B cell (primary cell): Measurements from ENCODE around the gene ZNF615. TPM values are rescaled to one million over a fixed set of nuclear protein-coding genes. Genes with fewer than 3 reads are reported as not detected.

Experiments used
- ATAC-seq: fragments of 200-7000 bp; cut with Tn5 transposase; one replicate; pipeline ENCODE4 v1.10.0; 2021; ENCODE audit warnings: low read depth, mild to moderate bottlenecking, moderate number of reproducible peaks, moderate library complexity
- CTCF ChIA-PET: fragments of 350-600 bp; sonication (Branson Sonifier 250); formaldehyde crosslinking; loops from one replicate; lab custom pipeline; 2021; ENCODE audit warnings: antibody characterized with exemption, inconsistent platforms; lab: Charles Lee
- POLR2A ChIA-PET: fragments of 350-600 bp; sonication (Branson Sonifier 250); formaldehyde crosslinking; loops from one replicate; lab custom pipeline; 2021; ENCODE audit warnings: antibody characterized with exemption; lab: Charles Lee
- DNase-seq: peaks from one replicate; pipeline ENCODE4 v3.0.0; 2013
- H2AFZ ChIP-seq: 2 replicates; pipeline ENCODE4 v1.6.1; 2012; ENCODE audit warnings: mild to moderate bottlenecking, low read depth, low read length; ENCODE audit not compliant: insufficient read depth, poor library complexity, severe bottlenecking
- H3K27ac ChIP-seq, 2 donors: 1 replicate in 1 of 2; 2 replicates in 1 of 2; pipeline ENCODE4 v1.5.1; 2012 to 2013; ENCODE audit warnings: low read length in 2 of 2, mild to moderate bottlenecking in 2 of 2, moderate library complexity in 1 of 2
- H3K27me3 ChIP-seq, 4 experiments: fragments of 200-600 bp in 1 of 4; sonication (generic) in 1 of 4; replicated peaks in 1 of 4; 1 replicate in 2 of 4; 2 replicates in 2 of 4; pipeline versions ENCODE4 v1.6.1 to v1.7.0; 2013 to 2016; ENCODE audit warnings: low read length in 3 of 4, mild to moderate bottlenecking in 2 of 4, mixed read lengths in 1 of 4, moderate library complexity in 1 of 4; ENCODE audit not compliant: insufficient read depth in 4 of 4, control insufficient read depth in 3 of 4; ENCODE audit errors: control extremely low read depth in 1 of 4
- H3K36me3 ChIP-seq, 2 experiments: replicated peaks in 1 of 2; 1 replicate in 1 of 2; 2 replicates in 1 of 2; pipeline versions ENCODE4 v1.6.1 to v1.7.1; 2013; ENCODE audit warnings: low read length in 1 of 2; ENCODE audit not compliant: insufficient read depth in 2 of 2, control insufficient read depth in 1 of 2; ENCODE audit errors: control extremely low read depth in 1 of 2, extremely low read depth in 1 of 2
- H3K4me1 ChIP-seq, 2 donors: fragments of 200-600 bp in 1 of 2; sonication (generic) in 1 of 2; 1 replicate in 1 of 2; 2 replicates in 1 of 2; pipeline versions ENCODE4 v1.5.1 to v1.6.1; 2013 to 2017; ENCODE audit warnings: low read length in 2 of 2; ENCODE audit not compliant: control insufficient read depth in 2 of 2, insufficient read depth in 2 of 2
- H3K4me2 ChIP-seq: replicated peaks from 2 replicates; pipeline ENCODE3; 2012; ENCODE audit warnings: mild to moderate bottlenecking, low read depth, low read length; ENCODE audit not compliant: poor library complexity, severe bottlenecking
- H3K4me3 ChIP-seq, 5 experiments: fragments of 200-600 bp in 1 of 5; sonication (generic) in 1 of 5; 1 replicate in 3 of 5; 2 replicates in 2 of 5; pipeline versions ENCODE4 v1.5.1 to v1.7.0; 2011 to 2016; ENCODE audit warnings: low read length in 4 of 5, mild to moderate bottlenecking in 4 of 5, low read depth in 2 of 5, control low read depth in 1 of 5, moderate library complexity in 1 of 5; ENCODE audit not compliant: insufficient read depth in 1 of 5; ENCODE audit errors: control extremely low read depth in 1 of 5, extremely low read depth in 1 of 5
- H3K79me2 ChIP-seq: fragments of 200-600 bp; sonication (generic); one replicate; pipeline ENCODE4 v1.6.0; 2016; ENCODE audit warnings: low read length; ENCODE audit not compliant: control insufficient read depth, insufficient read depth
- H3K9ac ChIP-seq: fragments of 200-600 bp; sonication (generic); 2 replicates; pipeline ENCODE4 v1.6.1; 2017; ENCODE audit warnings: mild to moderate bottlenecking, low read length, moderate library complexity
- H3K9me3 ChIP-seq, 3 donors: one replicate each; pipeline versions ENCODE4 v1.6.1 to v1.7.1; 2013; ENCODE audit warnings: low read length in 2 of 3; ENCODE audit not compliant: control insufficient read depth in 2 of 3, insufficient read depth in 1 of 3; ENCODE audit errors: control extremely low read depth in 1 of 3
- H4K20me1 ChIP-seq: 2 replicates; pipeline ENCODE4 v1.6.0; 2012; ENCODE audit warnings: mild to moderate bottlenecking, low read length; ENCODE audit not compliant: insufficient read depth, control insufficient read depth, poor library complexity, severe bottlenecking
- H3K27ac Mint-ChIP-seq: one replicate; pipeline ENCODE4 v1.8.0; 2021; ENCODE audit warnings: mixed read lengths
- H3K27me3 Mint-ChIP-seq: one replicate; pipeline ENCODE4 v1.8.0; 2021; ENCODE audit warnings: mixed read lengths
- H3K4me1 Mint-ChIP-seq: one replicate; pipeline ENCODE4 v1.8.0; 2021; ENCODE audit warnings: mixed read lengths
- H3K4me3 Mint-ChIP-seq: one replicate; pipeline ENCODE4 v1.8.0; 2021; ENCODE audit warnings: mixed read lengths
- H3K9me3 Mint-ChIP-seq: one replicate; pipeline ENCODE4 v1.8.0; 2022; ENCODE audit warnings: mixed read lengths; ENCODE audit not compliant: insufficient read depth
- CTCF ChIP-seq: fragments of 200-600 bp; IDR thresholded peaks from one replicate; pipeline ENCODE4 v1.8.0; 2022; ENCODE audit warnings: antibody characterized with exemption, mild to moderate bottlenecking
- EZH2 ChIP-seq: IDR thresholded peaks from 2 replicates; pipeline ENCODE4 v1.6.1; 2012; ENCODE audit warnings: borderline replicate concordance, low read depth, mild to moderate bottlenecking, moderate library complexity, low read length; ENCODE audit not compliant: insufficient read depth, poor library complexity, severe bottlenecking
- WGBS: methylation state at CpG from one replicate; pipeline ENCODE4 v1.1.5; 2013; ENCODE audit warnings: missing lambda C conversion rate; ENCODE audit not compliant: insufficient coverage; 5-methylcytosine and 5-hydroxymethylcytosine counted together
- intact Hi-C: fragments of 100-400 bp; cut with micrococcal nuclease; formaldehyde crosslinking; loops from one replicate; pipeline ENCODE4 v1.10.0; 2022
- polyA plus RNA-seq: library from polyadenylated mRNA; depleted of rRNA; stranded (reverse); fragments of >200 nt; gene quantifications from 2 replicates; pipeline ENCODE4 v1.2.3, GENCODE V29; 2012
- total RNA-seq, 2 donors: library from RNA; stranded (reverse); fragments of 120-200 nt in 1 of 2; gene quantifications; 1 replicate in 1 of 2; 2 replicates in 1 of 2; pipeline versions ENCODE4 v1.2.3 to v1.2.4, GENCODE V29; 2013 to 2022

The ZNF615 gene
- total and polyA plus RNA-seq, 2 donors (not counting 1 experiment from before 2014, with no cell fraction given) = 5.0 to 16.8 TPM

- no peaks in the 10 kb centered on the region for H3K27me3 Mint-ChIP-seq
- H3K27me3 ChIP-seq = no peaks in the 10 kb centered on the region
- intact Hi-C loops = no loop called here
- H3K9me3 ChIP-seq = peaks cover 9 to 83% (median 64%) of the 10 kb centered on the region in 3 donors
- H3K27ac Mint-ChIP-seq = no peak overlapping the region
- no peak overlapping the region for H3K27ac ChIP-seq
- H3K9ac ChIP-seq = no peak overlapping the region
- WGBS = 100% methylated on average over 2 of the region's 6 CpGs
- H3K4me3 ChIP-seq = no peak overlapping the region
- peaks cover 40% of the 10 kb centered on the region for H3K9me3 Mint-ChIP-seq
- H3K4me3 Mint-ChIP-seq = no peak overlapping the region
- H3K36me3 ChIP-seq = peaks cover 1 to 43% of the 10 kb centered on the region in 2 experiments
- no peak overlapping the region for H2AFZ ChIP-seq
- H3K4me1 Mint-ChIP-seq = peaks cover 6% of the 10 kb centered on the region
- CTCF ChIA-PET = no interaction called here
- ATAC-seq (no peak), DNase-seq (no peak)
- peaks cover under 1 to 1% of the 10 kb centered on the region in 2 donors for H3K4me1 ChIP-seq
- no peak overlapping the region for H3K4me2 ChIP-seq
- POLR2A ChIA-PET = no interaction called here
- H3K79me2 ChIP-seq = peaks cover 96% of the 10 kb centered on the region
- no peaks in the 10 kb centered on the region for H4K20me1 ChIP-seq
- TF ChIP-seq EZH2 (no peak), CTCF (no peak)
Observed at GRCh38 chr19:51980116-51980736, 27.8 kb downstream of the ZNF615 start.

GRCh38 chr19:51978882-51979281 lies 29.1 kb downstream of the ZNF615 start:
- TF ChIP-seq CTCF (no peak), EZH2 (no peak)
- H3K4me1 Mint-ChIP-seq = peaks cover 4% of the 10 kb centered on the region
- no peaks in the 10 kb centered on the region for H3K27me3 ChIP-seq
- WGBS = 100% methylated on average over 4 of the region's 4 CpGs
- CTCF ChIA-PET = no interaction called here
- H3K4me3 ChIP-seq = no peak overlapping the region
- intact Hi-C loops = no loop called here
- ATAC-seq (no peak), DNase-seq (no peak)
- peaks cover 9 to 55% of the 10 kb centered on the region in 2 experiments for H3K36me3 ChIP-seq
- no peak overlapping the region for H3K4me3 Mint-ChIP-seq
- H3K4me1 ChIP-seq = no peaks in the 10 kb centered on the region
- POLR2A ChIA-PET = no interaction called here
- H3K27me3 Mint-ChIP-seq = no peaks in the 10 kb centered on the region
- H3K27ac ChIP-seq = no peak overlapping the region
- H3K9me3 ChIP-seq = peaks cover 12 to 84% (median 67%) of the 10 kb centered on the region in 3 donors
- no peak overlapping the region for H3K9ac ChIP-seq
- peaks cover 45% of the 10 kb centered on the region for H3K9me3 Mint-ChIP-seq
- no peak overlapping the region for H3K27ac Mint-ChIP-seq
- no peaks in the 10 kb centered on the region for H4K20me1 ChIP-seq
- no peak overlapping the region for H2AFZ ChIP-seq
- peaks cover 97% of the 10 kb centered on the region for H3K79me2 ChIP-seq
- no peak overlapping the region for H3K4me2 ChIP-seq
